ENCODE data around the gene NUDT16. TPM values are rescaled to one million over a fixed set of nuclear protein-coding genes. Genes with fewer than 3 reads are reported as not detected.

NUDT16 gene
- total RNA-seq, 1 donor from 2014 or later = 26.0 TPM

GRCh38 chr3:131431754-131432153 lies 50.2 kb downstream of the NUDT16 start:
- TF ChIP-seq CTCF (conservative IDR thresholded peaks at IDR 0.05) = no peak
- Mint-ChIP-seq H3K36me3 (no peaks in the 10 kb centered on the region), H3K4me1 (ENCODE audit: unreplicated experiment) (no peaks in the 10 kb centered on the region), H3K27ac (no peak overlapping the region), H3K9me3 (no peaks in the 10 kb centered on the region), H3K4me3 (no peak overlapping the region), H3K27me3 (peaks cover 9% of the 10 kb centered on the region)
- DNase-seq (ENCODE audit: extremely low spot score, unreplicated experiment) = no peak

- peaks cover 9% of the 10 kb centered on the region for H3K27me3 Mint-ChIP-seq
These were observed 50.9 kb downstream of the NUDT16 start for GRCh38 chr3:131432441-131432840.

GRCh38 chr3:131435000-131435399 lies 53.4 kb downstream of the NUDT16 start:
- H3K4me3 Mint-ChIP-seq = no peak overlapping the region
- no peaks in the 10 kb centered on the region for H3K36me3 Mint-ChIP-seq
- no peaks in the 10 kb centered on the region for H3K9me3 Mint-ChIP-seq
- H3K27me3 Mint-ChIP-seq = peaks cover 2% of the 10 kb centered on the region
- H3K27ac Mint-ChIP-seq = no peak overlapping the region
- DNase-seq (ENCODE audit: extremely low spot score, unreplicated experiment) = no peak
- H3K4me1 Mint-ChIP-seq (ENCODE audit: unreplicated experiment) = no peaks in the 10 kb centered on the region
- no peak for TF ChIP-seq CTCF (conservative IDR thresholded peaks at IDR 0.05)

More at GRCh38 chr3:131432441-131432840, 50.9 kb downstream of the NUDT16 start:
- Mint-ChIP-seq H3K4me3 (no peak overlapping the region), H3K9me3 (no peaks in the 10 kb centered on the region), H3K4me1 (ENCODE audit: unreplicated experiment) (no peaks in the 10 kb centered on the region), H3K27ac (no peak overlapping the region), H3K36me3 (no peaks in the 10 kb centered on the region)
- no peak for DNase-seq (ENCODE audit: extremely low spot score, unreplicated experiment)
- no peak for TF ChIP-seq CTCF (conservative IDR thresholded peaks at IDR 0.05)

Other genes with a start within 250 kb of the NUDT16 start
- 93.4 and 96.2 TPM in 2 replicates for gene MRPL3, start 121.2 kb downstream of the NUDT16 start, total RNA-seq (ENCODE audit: low replicate concordance)